AG10803 (cell line): ENCODE measurements around the gene CHTF8.

Experiments
- DNase-seq: peaks from one replicate; pipeline ENCODE4 v3.0.0; 2010; ENCODE audit warnings: low read depth
- H3K4me3 ChIP-seq: 2 replicates; pipeline ENCODE4 v1.5.1; 2011; ENCODE audit warnings: mild to moderate bottlenecking, low read length, control low read depth
- TF ChIP-seq, protein P1 (sequence below): conservative IDR thresholded peaks from 2 replicates; pipeline ENCODE4 v1.5.1; 2011; ENCODE audit warnings: mild to moderate bottlenecking, low read length, control low read depth, inconsistent platforms

Gene CHTF8

DNA sequence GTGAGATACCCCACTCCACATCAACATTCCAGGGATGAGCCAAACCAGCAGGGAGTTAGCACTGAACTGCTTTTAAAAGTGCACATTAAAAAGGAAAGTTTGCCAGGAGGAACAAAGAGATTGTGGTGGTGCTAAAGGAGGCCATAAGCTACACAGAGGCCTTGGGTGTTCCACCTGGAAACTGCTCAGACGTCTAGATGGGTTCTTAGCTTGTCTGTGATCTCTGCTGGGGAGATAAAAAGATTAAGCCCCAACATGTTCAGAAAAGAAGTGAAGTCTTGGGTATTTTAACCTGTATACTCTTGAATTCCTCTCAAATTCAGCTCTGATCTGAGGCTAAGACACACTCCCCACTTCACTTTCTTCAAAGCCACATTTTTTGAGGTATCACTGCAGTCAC is 16.6 kb downstream of the CHTF8 start:
- H3K4me3 ChIP-seq: no peak overlapping the region
- DNase-seq: no peak
- TF ChIP-seq, protein P1, sequence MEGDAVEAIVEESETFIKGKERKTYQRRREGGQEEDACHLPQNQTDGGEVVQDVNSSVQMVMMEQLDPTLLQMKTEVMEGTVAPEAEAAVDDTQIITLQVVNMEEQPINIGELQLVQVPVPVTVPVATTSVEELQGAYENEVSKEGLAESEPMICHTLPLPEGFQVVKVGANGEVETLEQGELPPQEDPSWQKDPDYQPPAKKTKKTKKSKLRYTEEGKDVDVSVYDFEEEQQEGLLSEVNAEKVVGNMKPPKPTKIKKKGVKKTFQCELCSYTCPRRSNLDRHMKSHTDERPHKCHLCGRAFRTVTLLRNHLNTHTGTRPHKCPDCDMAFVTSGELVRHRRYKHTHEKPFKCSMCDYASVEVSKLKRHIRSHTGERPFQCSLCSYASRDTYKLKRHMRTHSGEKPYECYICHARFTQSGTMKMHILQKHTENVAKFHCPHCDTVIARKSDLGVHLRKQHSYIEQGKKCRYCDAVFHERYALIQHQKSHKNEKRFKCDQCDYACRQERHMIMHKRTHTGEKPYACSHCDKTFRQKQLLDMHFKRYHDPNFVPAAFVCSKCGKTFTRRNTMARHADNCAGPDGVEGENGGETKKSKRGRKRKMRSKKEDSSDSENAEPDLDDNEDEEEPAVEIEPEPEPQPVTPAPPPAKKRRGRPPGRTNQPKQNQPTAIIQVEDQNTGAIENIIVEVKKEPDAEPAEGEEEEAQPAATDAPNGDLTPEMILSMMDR: no peak

DNA sequence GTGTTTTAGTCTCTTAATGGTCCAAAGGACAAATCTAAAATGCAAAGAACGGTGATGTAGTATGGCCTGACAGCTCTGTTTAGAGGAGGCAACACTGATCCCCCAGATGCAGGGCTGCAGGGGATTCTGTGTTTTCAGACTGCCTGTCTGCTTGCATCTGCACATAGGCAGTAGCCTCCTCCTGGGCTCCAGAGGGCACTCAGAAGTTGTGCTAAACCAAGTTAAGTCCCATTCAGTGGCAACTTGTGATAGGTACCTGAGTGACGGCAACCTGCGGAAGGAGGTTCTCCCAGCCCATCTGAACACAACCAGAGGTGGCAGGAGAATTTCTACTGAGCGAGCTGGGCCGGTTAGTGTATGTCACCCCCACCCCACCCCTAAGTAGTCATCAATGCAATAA is 17.0 kb downstream of the CHTF8 start:
- no peak overlapping the region for H3K4me3 ChIP-seq
- DNase-seq: no peak
- TF ChIP-seq, protein P1: no peak

DNA sequence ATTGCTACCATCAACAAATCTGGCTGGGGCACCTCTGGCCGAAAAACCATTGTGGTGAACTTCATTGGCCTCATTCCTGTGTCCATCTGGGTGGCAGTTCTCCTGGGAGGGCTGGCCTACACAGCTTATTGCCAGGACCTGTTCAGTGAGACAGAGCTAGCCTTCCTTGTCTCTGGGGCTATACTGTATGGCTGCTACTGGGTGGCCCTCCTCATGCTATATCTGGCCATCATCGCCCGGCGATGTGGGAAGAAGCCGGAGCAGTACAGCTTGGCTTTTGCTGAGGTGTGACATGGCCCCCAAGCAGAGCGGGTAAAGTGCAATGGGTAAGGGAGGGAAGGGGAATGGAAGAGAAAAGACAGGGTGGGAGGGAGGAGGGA is 17.4 kb downstream of the CHTF8 start:
- no peak for DNase-seq
- no peak overlapping the region for H3K4me3 ChIP-seq
- TF ChIP-seq, protein P1: no peak

DNA sequence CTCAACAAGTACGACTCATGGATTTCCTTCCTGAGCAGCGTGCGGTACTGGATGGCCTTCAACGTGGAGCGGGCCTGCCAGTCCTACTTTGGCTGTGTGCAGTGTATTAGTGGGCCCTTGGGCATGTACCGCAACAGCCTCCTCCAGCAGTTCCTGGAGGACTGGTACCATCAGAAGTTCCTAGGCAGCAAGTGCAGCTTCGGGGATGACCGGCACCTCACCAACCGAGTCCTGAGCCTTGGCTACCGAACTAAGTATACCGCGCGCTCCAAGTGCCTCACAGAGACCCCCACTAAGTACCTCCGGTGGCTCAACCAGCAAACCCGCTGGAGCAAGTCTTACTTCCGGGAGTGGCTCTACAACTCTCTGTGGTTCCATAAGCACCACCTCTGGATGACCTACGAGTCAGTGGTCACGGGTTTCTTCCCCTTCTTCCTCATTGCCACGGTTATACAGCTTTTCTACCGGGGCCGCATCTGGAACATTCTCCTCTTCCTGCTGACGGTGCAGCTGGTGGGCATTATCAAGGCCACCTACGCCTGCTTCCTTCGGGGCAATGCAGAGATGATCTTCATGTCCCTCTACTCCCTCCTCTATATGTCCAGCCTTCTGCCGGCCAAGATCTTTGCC is 17.9 kb downstream of the CHTF8 start:
- H3K4me3 ChIP-seq: no peak overlapping the region
- DNase-seq: no peak
- TF ChIP-seq, protein P1: no peak

DNA sequence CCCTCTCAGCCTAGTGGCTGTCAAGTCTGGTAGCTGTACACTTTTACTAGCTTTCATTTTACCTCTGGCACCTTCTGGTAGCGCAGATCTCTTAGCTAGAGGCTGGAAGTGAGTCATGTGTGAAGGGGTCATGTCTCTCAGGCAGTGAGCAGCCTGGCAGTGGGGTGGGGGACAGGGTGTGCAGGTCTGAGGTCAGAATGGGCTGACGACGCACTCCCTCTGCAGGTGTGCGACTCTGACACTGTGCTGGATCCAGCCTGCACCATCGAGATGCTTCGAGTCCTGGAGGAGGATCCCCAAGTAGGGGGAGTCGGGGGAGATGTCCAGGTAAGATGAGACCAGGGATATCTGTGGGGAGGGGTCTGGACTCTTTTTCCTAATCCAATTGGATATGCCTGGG is 19.2 kb downstream of the CHTF8 start:
- TF ChIP-seq, protein P1: no peak
- no peak overlapping the region for H3K4me3 ChIP-seq

DNA sequence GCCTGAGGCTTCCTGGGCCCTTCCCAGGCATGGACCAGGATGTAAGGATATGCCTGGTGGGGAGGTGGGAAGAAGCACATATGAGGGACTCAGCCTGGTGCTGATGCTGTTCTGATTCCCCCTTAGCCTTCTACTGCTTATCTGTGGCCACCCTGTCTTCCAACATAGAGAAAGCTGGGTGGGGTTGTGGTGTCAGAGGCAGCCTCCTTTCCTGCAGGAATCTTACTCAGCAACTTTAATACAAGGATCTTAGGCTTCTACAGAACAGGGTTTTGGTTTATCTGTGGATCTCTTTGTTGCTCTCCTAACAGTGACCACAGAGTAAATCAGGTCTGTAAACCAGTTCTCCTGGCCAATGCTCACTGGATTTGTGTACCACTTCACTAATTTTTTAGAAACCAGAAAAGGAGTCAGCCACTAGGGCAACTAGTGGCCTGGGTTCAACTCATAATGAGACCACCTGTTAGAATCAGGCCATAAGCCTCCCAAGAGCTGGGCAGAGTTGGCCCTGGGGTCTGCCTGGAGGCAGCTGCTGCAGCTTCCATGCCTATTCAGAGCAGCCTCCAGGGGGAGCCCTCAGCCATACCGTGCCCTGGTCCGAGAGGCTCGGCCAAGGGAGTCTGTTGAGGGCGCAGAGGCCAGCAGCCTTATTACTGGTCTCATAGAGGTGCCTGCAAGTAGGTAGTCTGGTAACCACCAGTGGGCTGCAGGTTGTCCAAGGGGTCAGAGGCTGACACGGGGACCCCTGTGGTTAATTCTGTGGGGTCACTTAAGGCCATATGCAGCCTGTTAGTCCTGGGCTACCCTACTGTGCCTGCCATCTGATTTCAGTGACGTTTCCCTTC is 19.9 kb downstream of the CHTF8 start:
- peak; percentile 29 for DNase-seq
- no peak overlapping the region for H3K4me3 ChIP-seq
- TF ChIP-seq, protein P1: peak; percentile 69

More for the DNA sequence above, 19.2 kb downstream of the CHTF8 start:
- no peak for DNase-seq

DNA sequence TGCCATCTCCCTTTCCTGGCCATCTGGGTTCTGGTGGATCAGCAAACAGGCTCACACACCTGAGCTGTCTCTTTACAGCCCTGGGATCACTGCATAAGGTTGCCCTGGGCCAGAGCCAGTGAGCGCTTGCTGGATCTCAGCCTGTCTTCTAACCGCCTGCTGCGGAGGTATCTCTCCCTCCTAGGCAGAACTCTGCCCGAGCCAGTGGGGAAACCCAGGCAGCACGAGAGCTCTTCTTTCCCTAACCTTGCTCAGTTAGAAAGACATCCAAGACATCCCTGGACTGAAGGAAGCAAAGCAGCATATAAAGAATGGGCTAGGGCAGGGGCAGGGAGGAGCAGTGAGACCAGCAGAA is 20.5 kb downstream of the CHTF8 start:
- DNase-seq: no peak
- no peak overlapping the region for H3K4me3 ChIP-seq
- TF ChIP-seq, protein P1: no peak
